PC-3 (cell line): ENCODE data around the gene PKIG.

Experiments
- CTCF ChIP-seq: fragments of 300-600 bp; sonication (generic); conservative IDR thresholded peaks from 2 replicates; pipeline ENCODE4 v1.5.1; 2017; ENCODE audit warnings: antibody characterized with exemption, low read depth, mild to moderate bottlenecking, low read length
- EZH2phosphoT487 ChIP-seq: fragments of 300-600 bp; sonication (generic); IDR thresholded peaks from 2 replicates; pipeline ENCODE4 v1.6.1; 2018; ENCODE audit warnings: mild to moderate bottlenecking, antibody characterized with exemption, low read length, borderline replicate concordance

GRCh38 chr20:44581515-44581914 is 864 bp upstream of the PKIG start:
- no peak for TF ChIP-seq CTCF
- no peak for TF ChIP-seq EZH2phosphoT487
